ENCODE results near the gene MKNK2. TPM values are rescaled to one million over a fixed set of nuclear protein-coding genes. Genes with fewer than 3 reads are reported as not detected.
A peak's percentile ranks its signal among the peaks of the same experiment; 100 is the strongest.

MKNK2 gene
- total and polyA plus RNA-seq, 2 of the 13 experiments (the other 11 are each of a cell fraction or from before 2014, with no cell fraction given) = 44.9 to 112 TPM

DNA sequence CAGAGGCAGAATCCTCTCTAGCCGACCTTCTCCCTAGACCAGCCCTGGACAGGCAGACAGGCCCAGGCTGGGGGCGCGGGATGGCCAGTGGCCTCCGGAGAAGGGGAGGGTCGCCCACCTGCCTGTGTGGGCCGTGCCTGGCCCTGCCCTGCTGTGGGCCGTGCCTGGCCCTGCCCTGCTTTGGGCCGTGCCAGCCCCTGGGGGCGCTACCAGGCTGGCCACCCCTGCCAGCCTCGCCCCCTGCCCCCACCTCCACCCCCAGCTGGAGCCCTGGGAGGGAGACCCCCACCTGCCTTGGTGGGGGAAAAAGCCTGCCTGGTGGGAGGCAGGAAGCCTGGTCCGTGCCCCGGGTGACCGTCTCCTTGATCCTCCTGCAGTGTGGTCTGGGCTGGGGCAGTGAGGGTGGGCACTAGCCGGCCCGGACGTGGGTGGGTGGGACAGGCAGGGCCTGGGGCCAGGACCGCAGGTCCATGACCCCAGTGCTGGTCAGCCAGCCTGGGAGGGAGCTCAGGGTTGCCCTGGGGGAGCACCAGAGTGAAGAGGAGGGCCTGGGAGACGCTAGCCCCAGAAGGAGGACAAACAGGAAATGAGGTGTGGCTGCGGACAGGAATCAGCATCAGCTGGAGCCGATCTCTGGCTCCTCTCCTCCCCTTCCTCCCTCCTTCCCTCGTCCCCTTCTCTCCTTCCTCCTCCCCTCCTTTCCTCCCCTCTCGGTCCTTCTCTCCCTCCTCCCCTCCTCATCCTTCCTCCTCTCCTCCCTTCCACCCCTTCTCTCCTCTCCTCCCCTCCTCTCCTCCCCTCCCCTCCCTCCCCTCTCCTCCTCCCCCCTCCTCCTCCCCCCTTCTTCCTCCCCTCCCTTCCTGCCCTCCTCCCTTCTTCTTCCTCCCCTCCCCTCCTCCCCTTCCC, 5.1 kb upstream of the MKNK2 start (continued):
- TF ChIP-seq SETDB1 (CRISPR knock-in tag; IDR thresholded peaks at IDR 0.05; ENCODE audit: borderline replicate concordance) = no peak
- no peak for TF ChIP-seq ZNF773 (CRISPR knock-in tag; IDR thresholded peaks at IDR 0.05; ENCODE audit: borderline replicate concordance)
- no peak for TF ChIP-seq MNT (IDR thresholded peaks at IDR 0.05)
- TF ChIP-seq RBM39 (IDR thresholded peaks at IDR 0.05; ENCODE audit: low read depth, low read length, poor library complexity, severe bottlenecking) = peak; percentile 46
- no peak for TF ChIP-seq ZNF430 (CRISPR knock-in tag; IDR thresholded peaks at IDR 0.05)
- no peak for TF ChIP-seq TCF7L2 (IDR thresholded peaks at IDR 0.05; ENCODE audit: low read depth, low read length)
- no peak for TF ChIP-seq RFXANK (CRISPR knock-in tag; IDR thresholded peaks at IDR 0.05)
- TF ChIP-seq AHDC1 (CRISPR knock-in tag; IDR thresholded peaks at IDR 0.05; ENCODE audit: borderline replicate concordance) = no peak
- TF ChIP-seq SUZ12 (IDR thresholded peaks at IDR 0.05; ENCODE audit: low read depth, low read length) = no peak
- no peak for TF ChIP-seq ZNF331 (CRISPR knock-in tag; IDR thresholded peaks at IDR 0.05)
- TF ChIP-seq ZNF589 (CRISPR knock-in tag; conservative IDR thresholded peaks at IDR 0.05) = no peak
- TF ChIP-seq, protein P1, sequence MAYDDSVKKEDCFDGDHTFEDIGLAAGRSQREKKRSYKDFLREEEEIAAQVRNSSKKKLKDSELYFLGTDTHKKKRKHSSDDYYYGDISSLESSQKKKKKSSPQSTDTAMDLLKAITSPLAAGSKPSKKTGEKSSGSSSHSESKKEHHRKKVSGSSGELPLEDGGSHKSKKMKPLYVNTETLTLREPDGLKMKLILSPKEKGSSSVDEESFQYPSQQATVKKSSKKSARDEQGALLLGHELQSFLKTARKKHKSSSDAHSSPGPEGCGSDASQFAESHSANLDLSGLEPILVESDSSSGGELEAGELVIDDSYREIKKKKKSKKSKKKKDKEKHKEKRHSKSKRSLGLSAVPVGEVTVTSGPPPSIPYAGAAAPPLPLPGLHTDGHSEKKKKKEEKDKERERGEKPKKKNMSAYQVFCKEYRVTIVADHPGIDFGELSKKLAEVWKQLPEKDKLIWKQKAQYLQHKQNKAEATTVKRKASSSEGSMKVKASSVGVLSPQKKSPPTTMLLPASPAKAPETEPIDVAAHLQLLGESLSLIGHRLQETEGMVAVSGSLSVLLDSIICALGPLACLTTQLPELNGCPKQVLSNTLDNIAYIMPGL (CRISPR knock-in tag; IDR thresholded peaks at IDR 0.05; ENCODE audit: borderline replicate concordance in 1 of 2, low read depth in 1 of 2) = no peak
- peak; percentile 25 for TF ChIP-seq AGO1 (IDR thresholded peaks at IDR 0.05; ENCODE audit: low read depth, low read length, poor library complexity, severe bottlenecking)
- TF ChIP-seq SKIL (CRISPR knock-in tag; IDR thresholded peaks at IDR 0.05; ENCODE audit: borderline replicate concordance) = no peak
- TF ChIP-seq STAG1 (CRISPR knock-in tag; IDR thresholded peaks at IDR 0.05) = no peak
- no peak for TF ChIP-seq ZNF777 (CRISPR knock-in tag; IDR thresholded peaks at IDR 0.05)
- TF ChIP-seq SMARCE1 (IDR thresholded peaks at IDR 0.05; ENCODE audit: borderline replicate concordance) = no peak
- TF ChIP-seq ZBTB42 (CRISPR knock-in tag; IDR thresholded peaks at IDR 0.05) = no peak

Data from HepG2 (cell line).